Caco-2 (cell line): ENCODE data around the gene SPACA5B. TPM values are rescaled to one million over a fixed set of nuclear protein-coding genes. Genes with fewer than 3 reads are reported as not detected.
"Not testable (repeated sequence)": the region's sequence is repeated elsewhere in the genome, so short reads cannot be mapped to it uniquely, and the experiment has no call there.

Source experiments
- Bru-seq: library from RNA; stranded (reverse); fragments of 400-500 nt; gene quantifications from one replicate; lab custom pipeline; 2021; lab: Mats Ljungman, UMichigan
- BruChase-seq, 2 experiments: library from RNA; stranded (reverse); fragments of 400-500 nt; gene quantifications; one replicate each; lab custom pipeline; 2021; lab: Mats Ljungman, UMichigan
- BruUV-seq: library from RNA; stranded (reverse); fragments of 400-500 nt; replicated peaks from 2 replicates; lab custom pipeline; 2021; lab: Mats Ljungman, UMichigan
- CTCF ChIA-PET: fragments of 300-600 bp; sonication (Branson Sonifier 250); formaldehyde crosslinking; loops from one replicate; lab custom pipeline; 2022; ENCODE audit warnings: antibody characterized with exemption; lab: Charles Lee
- POLR2A ChIA-PET: fragments of 300-600 bp; sonication (Branson Sonifier 250); formaldehyde crosslinking; loops from one replicate; lab custom pipeline; 2022; ENCODE audit warnings: antibody characterized with exemption; lab: Charles Lee
- DNase-seq, 2 experiments: peaks; one replicate each; pipeline versions ENCODE4 v3.0.0 to v3.0.0-alpha.2; 2020 to 2022
- H3K27me3 ChIP-seq: replicated peaks from 2 replicates; pipeline ENCODE4 v1.6.0; 2011; ENCODE audit warnings: low read length; ENCODE audit not compliant: control insufficient read depth, insufficient read depth
- H3K36me3 ChIP-seq: 2 replicates; pipeline ENCODE4 v1.5.1; 2011; ENCODE audit warnings: low read length; ENCODE audit not compliant: control insufficient read depth, insufficient read depth
- H3K4me1 ChIP-seq: fragments of 250-450 bp; sonication (Bioruptor Pico); 2 replicates; pipeline ENCODE4 v1.5.1; 2020; ENCODE audit warnings: mild to moderate bottlenecking
- H3K4me3 ChIP-seq: 2 replicates; pipeline ENCODE4 v1.5.1; 2011; ENCODE audit warnings: low read depth, mild to moderate bottlenecking, control low read depth, low read length
- H3K9me3 ChIP-seq: fragments of 250-450 bp; sonication (Bioruptor Pico); 2 replicates; pipeline ENCODE4 v1.5.1; 2020; ENCODE audit warnings: mild to moderate bottlenecking, moderate library complexity
- H3K27ac Mint-ChIP-seq: one replicate; pipeline ENCODE4 v1.8.0; 2022; ENCODE audit warnings: mixed read lengths; ENCODE audit not compliant: unreplicated experiment
- H3K27me3 Mint-ChIP-seq: one replicate; pipeline ENCODE4 v1.8.0; 2022; ENCODE audit warnings: mixed read lengths; ENCODE audit not compliant: insufficient read depth, unreplicated experiment
- H3K36me3 Mint-ChIP-seq: one replicate; pipeline ENCODE4 v1.8.0; 2022; ENCODE audit warnings: mild to moderate bottlenecking, mixed read lengths; ENCODE audit not compliant: insufficient read depth, unreplicated experiment
- H3K4me1 Mint-ChIP-seq: one replicate; pipeline ENCODE4 v1.8.0; 2022; ENCODE audit warnings: low read depth, mixed read lengths; ENCODE audit not compliant: unreplicated experiment
- H3K4me3 Mint-ChIP-seq: one replicate; pipeline ENCODE4 v1.8.0; 2022; ENCODE audit warnings: mild to moderate bottlenecking, moderate library complexity, mixed read lengths; ENCODE audit not compliant: unreplicated experiment
- H3K9me3 Mint-ChIP-seq: one replicate; pipeline ENCODE4 v1.8.0; 2022; ENCODE audit warnings: mixed read lengths; ENCODE audit not compliant: unreplicated experiment
- intact Hi-C: fragments of 100-400 bp; cut with micrococcal nuclease; formaldehyde crosslinking; loops from one replicate; pipeline ENCODE4 v1.10.0; 2022; ENCODE audit not compliant: unreplicated experiment
- long read RNA-seq: library from polyadenylated mRNA; stranded (forward); transcript quantifications from one replicate; pipeline ENCODE4 v2.0.0, GENCODE V29; 2022
- total RNA-seq: library from RNA; stranded (reverse); gene quantifications from 2 replicates; pipeline ENCODE4 v1.2.3, GENCODE V29; 2022
- TF ChIP-seq, protein P1 (sequence below), 2 experiments: fragments of 200-600 bp in 1 of 2; IDR thresholded peaks; 1 replicate in 1 of 2; 2 replicates in 1 of 2; pipeline versions ENCODE4 v1.5.1 to v1.8.0; 2011 to 2022; ENCODE audit warnings: antibody characterized with exemption in 1 of 2, control low read depth in 1 of 2, inconsistent platforms in 1 of 2, low read depth in 1 of 2, low read length in 1 of 2, mild to moderate bottlenecking in 1 of 2, moderate library complexity in 1 of 2; ENCODE audit not compliant: insufficient read depth in 1 of 2, severe bottlenecking in 1 of 2, unreplicated experiment in 1 of 2

Gene SPACA5B
- total RNA-seq, result not detected in 2 replicates
- not detected for Bru-seq, nascent RNA
- not detected for BruChase-seq, experiment 1, labeled RNA remaining after a 2-hour chase
- not detected for BruChase-seq, experiment 2, labeled RNA remaining after a 6-hour chase
- long read RNA-seq, result 0 reads

DNA sequence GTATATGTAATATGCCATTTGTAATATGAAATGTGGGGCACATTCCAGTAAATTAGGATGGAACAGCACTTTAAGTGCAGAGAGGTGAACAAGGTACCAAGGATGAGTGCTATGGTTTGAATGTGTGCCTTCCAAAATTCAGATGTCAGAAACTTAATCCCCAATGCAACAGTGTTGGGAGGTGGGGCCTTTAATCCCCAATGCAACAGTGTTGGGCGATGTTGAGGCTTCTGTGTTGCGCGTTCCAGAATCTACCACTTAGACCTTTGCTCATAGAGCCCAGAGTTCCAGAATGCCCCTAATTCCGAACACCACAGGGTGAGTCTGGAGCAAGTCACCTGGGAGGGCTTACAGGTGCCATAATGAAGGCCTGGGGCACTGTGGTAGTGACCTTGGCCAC is at the start of gene SPACA5B:
Gene SPACA5B, plus strand, starts transcription at position 301 of the 400 bp plus-strand sequence. Its CDS starts 62 bp downstream, at position 363.
- H3K27me3 Mint-ChIP-seq, H3K4me1 Mint-ChIP-seq, H3K4me1 ChIP-seq, BruUV-seq, H3K36me3 Mint-ChIP-seq, intact Hi-C loops, H3K27me3 ChIP-seq, CTCF ChIA-PET, DNase-seq, H3K4me3 ChIP-seq, POLR2A ChIA-PET, H3K9me3 ChIP-seq, H3K27ac Mint-ChIP-seq, H3K4me3 Mint-ChIP-seq, H3K9me3 Mint-ChIP-seq, H3K36me3 ChIP-seq: not testable (repeated sequence)

DNA sequence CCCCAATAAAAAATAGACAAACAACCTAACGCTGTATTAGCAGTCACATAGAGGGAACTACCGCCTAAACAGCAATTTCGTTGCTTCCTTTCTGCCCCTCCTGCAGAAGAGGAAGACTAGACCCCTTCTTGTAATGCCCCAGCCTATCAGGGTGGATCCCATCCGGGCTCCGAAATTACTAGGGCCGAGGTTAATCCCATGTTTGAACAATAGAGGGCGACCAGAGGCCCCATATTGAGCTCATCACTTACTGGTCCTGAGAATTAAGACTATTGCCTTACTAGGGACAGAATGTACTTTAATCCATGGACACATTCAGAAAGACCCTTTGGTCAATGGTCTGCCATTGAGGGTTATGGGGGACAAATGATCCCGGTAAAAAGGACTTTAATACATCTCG is 47.2 kb upstream of the SPACA5B start:
- Mint-ChIP-seq H3K27ac (no peak overlapping the region), H3K9me3 (no peaks in the 10 kb centered on the region), H3K36me3 (no peaks in the 10 kb centered on the region), H3K4me1 (no peaks in the 10 kb centered on the region), H3K27me3 (no peaks in the 10 kb centered on the region), H3K4me3 (no peak overlapping the region)
- DNase-seq, result peak; percentile 46
- Histone ChIP-seq H3K9me3 (no peaks in the 10 kb centered on the region), H3K27me3 (no peaks in the 10 kb centered on the region), H3K4me3 (no peak overlapping the region), H3K36me3 (no peaks in the 10 kb centered on the region), H3K4me1 (no peaks in the 10 kb centered on the region)
- intact Hi-C loops, result loop anchor here (1.0 kb wide), 2 partner anchors 411 to 428 kb away; no protein-coding TSS in a partner anchor
- TF ChIP-seq, protein P1, sequence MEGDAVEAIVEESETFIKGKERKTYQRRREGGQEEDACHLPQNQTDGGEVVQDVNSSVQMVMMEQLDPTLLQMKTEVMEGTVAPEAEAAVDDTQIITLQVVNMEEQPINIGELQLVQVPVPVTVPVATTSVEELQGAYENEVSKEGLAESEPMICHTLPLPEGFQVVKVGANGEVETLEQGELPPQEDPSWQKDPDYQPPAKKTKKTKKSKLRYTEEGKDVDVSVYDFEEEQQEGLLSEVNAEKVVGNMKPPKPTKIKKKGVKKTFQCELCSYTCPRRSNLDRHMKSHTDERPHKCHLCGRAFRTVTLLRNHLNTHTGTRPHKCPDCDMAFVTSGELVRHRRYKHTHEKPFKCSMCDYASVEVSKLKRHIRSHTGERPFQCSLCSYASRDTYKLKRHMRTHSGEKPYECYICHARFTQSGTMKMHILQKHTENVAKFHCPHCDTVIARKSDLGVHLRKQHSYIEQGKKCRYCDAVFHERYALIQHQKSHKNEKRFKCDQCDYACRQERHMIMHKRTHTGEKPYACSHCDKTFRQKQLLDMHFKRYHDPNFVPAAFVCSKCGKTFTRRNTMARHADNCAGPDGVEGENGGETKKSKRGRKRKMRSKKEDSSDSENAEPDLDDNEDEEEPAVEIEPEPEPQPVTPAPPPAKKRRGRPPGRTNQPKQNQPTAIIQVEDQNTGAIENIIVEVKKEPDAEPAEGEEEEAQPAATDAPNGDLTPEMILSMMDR (IDR thresholded peaks at IDR 0.05; ENCODE audit: insufficient read depth in 1 of 2, low read depth in 1 of 2, low read length in 1 of 2, severe bottlenecking in 1 of 2, unreplicated experiment in 1 of 2), result peak; percentile 30 to 39
- ChIA-PET CTCF (interaction anchor here (0.6 kb wide), 1 partner anchor 1097 kb away, joined by 8 read pairs; no protein-coding TSS in a partner anchor), POLR2A (interaction anchor here (0.6 kb wide), 1 partner anchor 254 kb away, joined by 8 read pairs; no protein-coding TSS in a partner anchor)
- no TSS peak for BruUV-seq

DNA sequence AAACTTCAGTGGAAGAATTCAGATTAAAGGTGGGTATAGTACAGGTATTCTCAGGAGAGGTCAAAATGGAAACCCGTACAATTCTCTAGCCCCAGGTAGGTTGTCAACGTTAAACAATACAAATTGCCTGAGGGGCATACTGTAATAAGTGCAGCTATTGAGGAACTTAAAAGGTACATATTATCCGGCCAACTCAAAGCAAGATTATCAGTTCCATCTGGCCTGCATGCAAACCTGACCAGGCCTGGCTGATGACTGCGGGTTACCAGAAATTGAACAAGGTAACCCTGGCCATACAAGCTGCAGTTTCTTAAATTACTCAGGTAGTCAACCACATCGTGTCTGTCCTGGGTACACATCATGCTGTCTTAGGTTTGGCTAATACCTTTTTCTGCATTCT is 46.7 kb upstream of the SPACA5B start:
- H3K4me3 ChIP-seq, result no peak overlapping the region
- Mint-ChIP-seq H3K27ac (no peak overlapping the region), H3K4me1 (no peaks in the 10 kb centered on the region), H3K4me3 (no peak overlapping the region), H3K9me3 (no peaks in the 10 kb centered on the region), H3K27me3 (no peaks in the 10 kb centered on the region), H3K36me3 (no peaks in the 10 kb centered on the region)
- ChIA-PET POLR2A (no interaction called here), CTCF (no interaction called here)
- no peaks in the 10 kb centered on the region for H3K36me3 ChIP-seq
- no peaks in the 10 kb centered on the region for H3K27me3 ChIP-seq
- no peak for DNase-seq
- no TSS peak for BruUV-seq
- TF ChIP-seq, protein P1 (IDR thresholded peaks at IDR 0.05; ENCODE audit: insufficient read depth in 1 of 2, low read depth in 1 of 2, low read length in 1 of 2, severe bottlenecking in 1 of 2, unreplicated experiment in 1 of 2), result no peak
- intact Hi-C loops, result loop anchor here (1.0 kb wide), 2 partner anchors 411 to 428 kb away; no protein-coding TSS in a partner anchor
- H3K9me3 ChIP-seq, result no peaks in the 10 kb centered on the region
- no peaks in the 10 kb centered on the region for H3K4me1 ChIP-seq
